Measurements from ENCODE around the gene TPRG1.

The TPRG1 gene

DNA sequence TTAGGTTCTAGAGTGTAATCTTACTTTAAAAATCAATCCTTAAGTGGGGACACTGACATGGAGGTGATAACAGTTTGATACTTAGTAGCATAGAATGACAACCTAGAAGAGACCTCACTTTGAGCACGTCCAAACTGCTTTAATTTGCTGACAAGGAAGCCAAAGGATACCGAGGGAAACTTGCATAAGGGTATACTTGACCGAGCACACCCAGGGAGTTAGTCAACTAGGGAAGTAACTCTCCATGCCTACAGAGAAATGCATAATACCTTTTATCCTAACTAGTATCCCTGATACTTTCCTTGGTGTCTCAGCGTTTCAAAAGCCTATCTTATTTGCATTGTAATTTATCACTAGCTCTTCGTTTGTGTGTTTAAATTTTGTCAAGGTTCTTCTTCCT lies 5.5 kb upstream of the TPRG1 start:
- no peak for DNase-seq (ENCODE audit: low read depth)

DNA sequence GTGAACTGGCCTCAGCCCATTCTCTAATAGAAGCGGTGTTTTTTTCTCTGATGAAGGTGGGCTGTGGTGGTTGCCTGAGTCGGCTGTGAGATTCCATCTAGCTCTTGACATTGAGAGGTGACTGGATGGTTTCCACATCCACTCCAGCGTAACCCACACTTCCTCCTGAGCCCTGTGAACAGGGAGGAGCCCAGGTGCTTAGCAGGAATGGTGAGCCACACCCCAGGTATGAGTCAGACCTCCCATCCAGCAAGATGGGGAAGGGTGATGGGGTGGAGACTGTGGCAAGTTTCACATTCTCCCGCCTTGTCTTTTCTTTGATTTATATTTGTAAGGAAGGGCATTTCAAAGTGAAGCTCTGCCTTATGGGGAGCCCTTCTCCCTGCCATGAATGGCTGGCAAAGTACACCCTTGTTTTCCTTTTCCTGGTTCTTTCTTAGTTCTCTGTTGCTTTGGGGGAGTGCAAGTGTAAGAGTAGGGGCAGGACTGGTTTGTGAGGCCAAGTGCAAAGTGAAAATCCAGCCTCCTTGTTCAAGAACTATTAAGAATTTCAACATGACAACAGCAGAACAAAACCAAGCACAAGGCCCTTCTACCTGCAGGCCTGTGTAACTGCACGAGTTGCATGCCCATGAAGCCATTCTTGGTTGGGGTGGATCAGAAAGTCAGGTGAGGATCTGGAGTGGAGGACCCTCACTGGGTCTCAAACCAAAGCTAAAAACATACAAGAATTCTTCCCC lies 4.6 kb upstream of the TPRG1 start:
- DNase-seq (ENCODE audit: low read depth) = no peak

DNA sequence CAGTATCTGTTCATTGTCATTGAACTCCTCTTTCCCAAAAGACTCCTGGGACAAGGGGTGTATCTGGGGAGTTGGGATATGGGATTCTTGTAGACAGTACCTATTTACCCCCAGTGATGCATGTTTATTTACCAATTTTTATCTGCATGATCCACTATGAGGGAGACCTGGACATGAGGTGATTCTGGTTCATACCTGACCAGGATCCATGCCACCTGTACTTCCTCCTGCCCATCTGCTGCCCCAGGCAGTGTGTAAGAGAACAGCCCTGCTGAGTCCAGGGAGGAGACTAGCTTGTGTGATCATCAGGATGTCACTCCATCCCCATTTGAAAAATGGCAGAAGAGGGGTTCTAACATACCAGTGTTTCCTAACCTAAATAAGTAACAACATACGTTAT lies 3.1 kb upstream of the TPRG1 start:
- DNase-seq (ENCODE audit: low read depth) = no peak

DNA sequence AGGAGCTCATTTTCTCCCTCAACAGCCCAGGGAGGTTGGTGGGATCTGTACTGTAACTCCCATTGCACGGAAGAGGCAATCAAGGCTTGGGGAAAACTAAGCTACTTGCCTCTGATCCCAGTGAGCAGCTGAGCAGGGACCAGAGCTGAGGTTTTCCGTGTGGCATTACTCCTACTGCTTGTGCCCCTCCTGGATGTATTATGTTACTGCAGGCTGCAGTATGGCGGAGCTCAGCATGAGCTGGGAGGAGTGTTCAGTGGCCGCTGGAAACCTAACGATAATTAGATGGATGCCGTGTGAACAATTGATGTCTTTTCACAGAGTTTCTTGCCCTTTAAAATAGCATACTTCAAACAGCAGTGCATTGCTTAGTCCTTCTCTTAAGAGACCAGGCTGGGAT lies 2.0 kb upstream of the TPRG1 start:
- no peak for DNase-seq (ENCODE audit: low read depth)

DNA sequence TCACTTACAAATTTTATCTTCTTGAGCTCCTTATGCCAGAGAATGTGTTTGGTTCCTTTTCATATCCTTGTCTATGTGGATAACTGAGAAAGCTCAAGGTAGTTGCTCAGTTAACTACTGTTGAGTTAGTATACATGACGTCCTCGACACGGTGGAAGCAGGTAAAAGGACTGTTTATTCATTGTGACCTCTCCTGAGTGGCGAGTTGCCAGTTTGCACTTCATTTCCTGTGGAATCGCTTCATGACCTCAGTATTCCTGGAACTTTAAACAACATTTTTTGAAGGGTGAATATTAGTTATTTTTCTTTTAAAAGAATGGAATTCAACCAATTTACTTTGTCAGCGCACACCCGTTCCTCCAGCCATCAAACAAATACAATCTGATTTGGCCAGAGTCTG lies 1.2 kb upstream of the TPRG1 start:
- no peak for DNase-seq (ENCODE audit: low read depth)

DNA sequence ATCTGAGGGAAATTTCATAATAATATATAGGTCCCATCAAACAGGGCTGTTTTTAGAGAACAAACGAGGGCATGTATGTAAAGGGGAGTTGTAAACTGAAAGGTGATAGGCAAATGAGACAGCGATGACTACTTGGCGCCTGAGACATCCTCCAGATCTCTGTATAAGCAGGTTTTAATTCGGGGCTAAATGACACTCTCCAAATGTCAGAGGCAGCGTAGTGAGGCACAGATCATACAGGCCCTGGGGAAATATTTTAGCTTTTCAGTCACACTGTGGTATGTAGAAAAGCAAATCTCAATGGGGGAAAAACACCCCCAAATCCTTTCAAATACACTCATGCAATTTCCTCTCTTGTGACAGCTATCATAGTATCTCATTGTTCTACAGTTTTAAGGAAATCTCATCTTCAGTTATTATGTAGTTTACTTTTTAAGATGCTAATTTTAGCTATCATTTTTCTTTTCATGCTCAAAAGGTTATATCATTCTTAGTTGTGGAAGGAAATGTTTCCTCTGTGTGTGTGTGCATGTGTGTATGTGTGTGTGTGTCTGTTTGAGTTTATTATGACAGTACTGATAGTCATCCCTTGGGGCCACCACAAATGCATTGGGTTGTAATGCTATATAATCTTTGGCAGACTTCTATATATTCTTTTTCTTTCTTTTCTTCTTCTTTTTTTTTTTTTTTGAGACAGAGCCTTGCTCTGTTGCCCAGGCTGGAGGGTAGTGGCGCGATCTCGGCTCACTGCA lies 1.1 kb downstream of the TPRG1 start:
- DNase-seq (ENCODE audit: low read depth) = no peak

DNA sequence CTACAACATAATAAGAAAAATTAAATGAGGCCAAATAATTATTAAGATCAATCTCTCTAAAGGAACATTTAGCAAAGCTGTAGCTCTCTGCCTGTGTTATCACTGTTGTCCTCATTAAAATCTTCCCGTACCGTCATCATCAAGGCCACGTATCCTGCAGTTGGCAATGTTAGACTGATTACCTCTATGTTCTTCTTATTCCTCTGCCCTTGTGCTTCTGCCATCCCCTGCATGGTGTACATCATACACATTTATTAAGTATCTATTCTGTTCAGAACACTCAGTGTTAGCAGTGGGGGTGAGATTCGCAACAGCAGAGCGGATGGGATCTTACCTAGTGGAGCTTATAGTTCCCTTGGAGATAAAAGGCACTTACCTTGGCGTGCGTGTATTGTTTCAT lies 12.8 kb downstream of the TPRG1 start:
- DNase-seq (ENCODE audit: low read depth) = no peak

DNA sequence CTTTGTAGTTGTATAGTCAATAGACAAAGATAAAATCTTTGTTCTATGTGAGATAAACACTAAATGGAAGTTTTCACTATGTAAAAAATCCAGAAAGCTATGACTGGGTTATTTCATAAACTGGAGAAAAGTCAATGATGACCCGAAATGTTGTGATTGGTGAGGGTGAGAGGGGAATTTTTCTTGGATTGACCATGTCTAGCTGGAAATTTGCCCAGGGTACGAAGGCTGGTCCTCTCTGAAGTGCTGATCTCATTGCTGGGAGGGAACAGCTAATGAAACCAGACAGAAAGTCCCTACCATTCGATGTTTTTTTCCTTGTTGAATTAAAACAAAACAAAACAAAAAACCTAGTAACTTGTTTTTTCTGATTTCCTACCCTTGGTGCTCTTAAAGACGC lies 14.3 kb downstream of the TPRG1 start:
- DNase-seq (ENCODE audit: low read depth) = no peak

DNA sequence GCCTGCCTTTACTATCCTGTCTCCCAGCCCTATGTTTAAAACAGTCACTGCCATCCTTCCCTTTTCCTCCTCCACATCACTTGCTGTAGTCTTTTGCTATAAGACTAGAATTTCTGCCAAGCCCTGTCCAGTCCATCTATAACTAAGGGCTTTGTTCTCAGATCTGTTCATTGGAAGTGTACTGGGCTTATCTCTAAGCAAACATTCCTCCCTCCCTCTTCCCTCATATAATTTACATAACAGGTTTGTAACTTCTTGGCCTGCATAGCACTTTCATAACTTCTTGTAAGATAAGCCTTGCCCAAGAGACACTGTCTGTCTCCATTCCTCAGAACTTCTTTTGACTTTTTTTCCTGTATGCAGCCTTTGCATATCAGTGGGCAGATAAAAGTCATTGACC lies 16.7 kb downstream of the TPRG1 start:
- no peak for DNase-seq (ENCODE audit: low read depth)

DNA sequence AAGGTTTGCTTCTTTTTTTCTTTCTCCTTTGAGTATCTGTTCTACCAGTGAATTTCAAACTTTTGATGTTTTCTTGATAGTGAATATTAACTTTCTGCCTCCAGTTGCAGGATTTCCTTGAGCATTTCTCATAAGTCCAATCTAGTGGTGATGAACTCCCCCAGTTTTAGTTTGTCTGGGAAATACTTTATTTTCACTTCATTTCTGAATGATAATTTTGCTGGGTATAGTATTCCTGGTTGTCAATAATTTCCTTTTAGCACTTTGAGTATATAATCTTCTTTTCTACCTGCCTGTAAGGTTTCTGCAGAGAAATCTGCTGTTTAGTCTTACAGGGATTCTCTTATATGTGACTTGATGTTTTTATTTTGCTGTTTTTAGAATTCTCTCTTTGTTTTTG lies 21.0 kb downstream of the TPRG1 start:
- DNase-seq (ENCODE audit: low read depth) = no peak

DNA sequence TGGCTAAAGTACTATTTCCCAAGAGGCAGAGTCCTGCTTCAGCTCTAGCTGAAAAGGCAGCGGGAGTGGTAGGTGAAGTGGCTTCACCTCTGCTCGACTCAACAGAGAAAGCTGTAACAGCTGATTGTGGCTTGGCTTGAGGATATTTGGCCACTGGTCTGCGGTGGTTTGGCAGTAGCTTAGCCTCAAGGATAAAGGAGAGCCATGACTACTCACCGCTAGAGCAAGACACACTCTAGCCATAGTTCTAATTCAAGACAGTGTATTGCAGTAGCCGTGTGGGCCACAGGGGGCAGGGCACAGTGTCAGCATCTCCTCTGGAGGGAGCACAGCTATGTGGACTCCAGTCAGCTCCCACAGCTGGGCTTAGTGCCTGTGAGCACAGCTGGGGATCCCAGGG lies 23.5 kb downstream of the TPRG1 start:
- DNase-seq (ENCODE audit: low read depth) = no peak

DNA sequence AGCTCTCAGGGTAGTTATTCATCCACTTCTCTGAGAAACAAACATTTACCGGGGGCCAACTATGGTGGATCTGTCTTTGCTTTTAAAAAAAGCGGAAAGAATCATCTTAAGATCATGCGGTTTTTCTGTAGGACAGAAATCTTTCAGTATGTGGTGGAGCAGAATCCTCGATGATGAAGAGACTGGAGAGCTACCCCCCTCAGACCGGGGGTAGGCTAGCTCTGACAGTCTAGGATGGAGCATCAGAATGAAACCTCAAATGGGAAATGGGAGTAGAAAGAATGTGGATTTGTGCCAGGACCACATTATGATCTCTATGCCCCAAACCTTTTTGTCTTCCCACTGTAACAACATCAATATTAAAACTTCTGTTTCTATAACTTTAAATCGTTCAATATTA lies 30.3 kb downstream of the TPRG1 start:
- no peak for DNase-seq (ENCODE audit: low read depth)

DNA sequence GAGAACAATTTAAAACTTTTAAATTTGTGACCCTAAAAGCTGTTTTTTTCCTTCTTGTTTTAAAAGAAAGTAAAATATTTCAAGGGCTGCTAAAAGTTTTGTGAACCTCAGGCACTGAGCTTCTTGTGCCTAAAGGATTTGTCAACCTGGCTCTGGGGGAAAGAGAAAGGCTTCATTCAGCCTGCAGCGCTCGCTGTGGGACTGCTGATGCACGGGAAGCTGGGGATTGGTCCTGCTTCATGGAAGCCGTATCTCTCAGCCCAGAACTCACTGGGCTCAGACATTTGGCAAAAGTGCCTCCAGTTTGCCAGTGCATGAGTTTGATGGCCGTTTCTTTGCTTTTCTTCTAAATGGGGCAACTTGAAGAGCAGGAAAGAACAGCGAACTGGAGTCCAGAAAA lies 30.8 kb downstream of the TPRG1 start:
- no peak for DNase-seq (ENCODE audit: low read depth)

DNA sequence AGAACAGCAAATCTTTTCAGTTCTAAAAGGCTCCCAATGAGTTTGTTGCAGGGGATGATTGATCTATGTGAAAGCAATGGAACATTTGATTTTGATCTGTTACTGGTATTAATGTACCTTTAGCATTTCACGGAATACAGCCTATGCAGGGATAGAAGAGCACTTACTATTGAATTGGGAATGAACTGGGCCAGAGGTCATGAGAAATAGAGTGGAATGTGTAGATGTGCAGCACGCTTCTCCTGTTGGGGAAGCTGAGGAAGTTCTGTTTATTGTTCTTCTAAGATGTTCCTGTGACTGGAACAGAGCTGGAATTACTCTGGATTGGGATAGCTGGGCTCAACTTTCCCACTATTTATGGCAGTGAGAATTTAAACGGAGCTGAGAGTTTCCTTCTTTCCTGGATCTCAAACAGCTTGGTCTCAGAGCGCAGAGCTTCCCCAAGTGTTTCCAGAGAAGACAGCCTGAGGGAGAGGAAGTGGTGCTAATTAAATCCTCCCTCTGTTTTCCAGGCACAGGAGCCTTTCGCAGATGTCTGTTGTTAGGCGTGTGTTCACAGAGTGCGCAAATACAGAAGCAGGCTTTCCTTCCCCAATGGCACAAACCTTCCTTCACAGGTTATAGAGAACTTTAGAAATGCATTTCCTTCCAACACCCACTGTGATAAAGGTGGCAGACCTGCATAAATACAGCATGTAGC lies 32.5 kb downstream of the TPRG1 start:
- DNase-seq (ENCODE audit: low read depth) = no peak

DNA sequence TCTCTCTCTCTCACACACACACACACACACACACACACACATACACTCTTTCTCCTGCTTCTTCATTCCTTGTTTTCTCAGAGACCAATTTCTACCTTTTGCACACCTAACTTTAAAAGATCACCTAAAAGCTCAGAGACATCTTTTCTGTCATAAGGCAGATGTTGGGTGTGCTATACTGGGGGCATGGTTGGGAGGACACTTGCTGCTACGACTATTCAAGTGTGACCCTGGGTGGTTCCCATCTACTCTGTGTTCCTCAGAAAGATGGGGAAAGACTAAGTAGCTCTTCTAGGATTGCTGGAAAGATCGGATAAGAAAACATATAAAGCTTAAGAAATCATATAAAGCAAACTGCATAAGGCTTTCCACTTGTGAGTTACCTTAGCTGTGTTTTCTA lies 33.2 kb downstream of the TPRG1 start:
- no peak for DNase-seq (ENCODE audit: low read depth)

DNA sequence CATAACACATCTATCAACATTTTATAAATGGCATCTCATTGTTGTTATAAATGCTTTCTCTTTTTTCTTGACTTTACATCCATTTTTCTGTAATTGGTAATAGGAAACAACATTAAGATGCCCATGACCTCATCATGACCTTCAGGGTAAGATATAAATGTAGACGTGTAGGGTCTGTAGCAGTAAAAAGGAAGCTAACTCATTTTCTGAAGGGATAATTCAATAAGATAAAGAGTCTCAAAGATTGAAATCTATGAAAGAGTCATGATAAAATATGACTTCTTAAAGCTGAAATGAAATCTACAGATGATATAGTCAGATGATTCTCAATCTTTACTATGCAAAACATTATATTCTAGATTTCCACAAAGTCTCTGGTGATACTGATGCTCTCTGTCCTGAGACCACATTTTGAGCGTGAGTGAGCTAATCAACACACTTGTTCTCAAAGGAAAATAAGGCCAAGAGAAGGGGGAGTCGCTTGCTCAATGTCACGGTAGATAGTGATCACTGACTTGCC lies 38.5 kb downstream of the TPRG1 start:
- DNase-seq (ENCODE audit: low read depth) = no peak

DNA sequence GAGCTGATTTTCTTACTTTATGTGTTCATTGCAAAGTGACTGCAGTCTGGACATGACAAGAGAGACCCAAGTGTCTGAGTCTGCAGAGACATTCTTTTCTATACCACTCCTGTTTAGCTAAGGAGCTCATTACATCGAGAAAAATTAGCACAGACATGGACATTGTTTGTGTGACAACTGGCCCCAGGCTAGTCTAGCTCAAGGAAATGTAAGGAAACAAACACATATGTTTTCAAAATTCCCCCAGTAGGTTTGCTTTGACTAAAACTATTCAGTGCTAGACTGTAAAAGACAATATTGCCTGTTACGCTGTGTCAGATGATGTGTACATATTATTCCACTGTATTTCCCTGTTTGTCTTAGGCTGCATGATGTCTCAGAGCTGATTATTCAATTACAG lies 40.9 kb downstream of the TPRG1 start:
- no peak for DNase-seq (ENCODE audit: low read depth)

DNA sequence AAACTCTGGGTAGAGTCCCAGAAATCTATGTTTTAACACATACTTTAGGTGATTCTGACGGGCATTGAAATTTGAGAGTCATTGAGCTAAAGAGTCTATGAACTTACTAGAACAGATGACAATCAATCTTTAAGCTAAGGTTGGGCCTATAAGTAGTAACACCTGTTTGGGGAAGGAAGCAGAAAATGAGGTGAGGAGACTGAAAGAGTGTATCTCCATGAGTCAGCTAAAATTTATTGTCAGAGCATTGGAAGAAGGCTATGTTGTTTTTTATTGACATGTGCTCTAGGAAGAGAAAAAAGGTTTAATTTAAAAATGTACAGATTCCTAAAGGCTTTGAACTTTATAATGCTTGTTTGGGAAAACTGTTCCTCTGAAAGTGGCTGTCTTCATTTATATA lies 42.9 kb downstream of the TPRG1 start:
- DNase-seq (ENCODE audit: low read depth) = no peak

DNA sequence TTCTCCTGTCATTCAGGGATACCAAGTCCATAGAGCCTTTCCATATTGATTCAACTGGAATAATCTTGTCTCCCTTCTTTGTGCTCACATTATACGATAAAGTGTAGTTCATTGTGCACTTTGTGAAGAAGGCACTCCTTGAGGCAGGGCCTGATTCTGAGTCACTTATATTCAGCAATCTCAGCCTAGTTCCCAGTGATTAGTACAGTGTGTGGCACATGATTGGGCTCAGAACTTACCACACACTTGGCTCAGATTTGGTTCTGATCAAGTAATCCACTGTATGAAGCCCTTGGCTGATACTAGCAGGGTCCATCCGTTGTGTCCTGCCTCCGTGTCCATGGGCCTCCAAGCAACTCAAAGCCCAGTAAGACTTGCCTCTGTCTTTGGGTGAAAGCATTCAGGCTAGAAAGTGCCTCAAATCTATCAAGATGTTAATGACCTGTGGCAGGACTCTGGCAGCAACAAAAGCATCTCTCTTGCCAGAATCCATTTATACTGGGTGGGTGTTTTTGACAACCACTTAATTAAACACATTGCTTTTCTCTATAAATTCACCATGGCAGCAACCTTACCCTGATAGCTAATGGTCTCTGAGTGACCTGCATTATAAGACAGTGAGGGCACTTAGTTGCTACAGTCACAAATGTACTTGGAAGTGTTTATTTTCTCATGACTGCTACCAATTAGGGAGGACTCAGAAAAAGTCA lies 51.3 kb downstream of the TPRG1 start:
- no peak for DNase-seq (ENCODE audit: low read depth)

DNA sequence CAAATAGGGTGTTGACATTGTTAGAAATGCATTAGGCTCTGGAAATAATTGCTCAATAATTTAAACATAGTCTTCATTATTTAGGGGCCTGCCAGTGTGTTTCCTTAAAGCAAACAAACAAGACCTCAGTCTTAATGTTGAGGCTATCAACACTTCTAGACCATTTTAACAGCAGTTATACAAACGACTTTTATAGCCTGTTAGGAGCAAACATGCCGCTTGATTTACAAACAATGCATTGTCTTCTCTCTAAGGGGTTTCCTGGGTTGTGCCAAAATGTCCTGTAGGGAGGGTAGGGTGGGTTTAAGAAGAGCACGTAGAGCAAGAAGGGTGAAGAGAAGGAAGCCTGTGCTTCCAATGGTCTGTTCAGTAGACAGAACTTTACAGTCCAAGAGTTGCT lies 53.7 kb downstream of the TPRG1 start:
- DNase-seq (ENCODE audit: low read depth) = no peak

DNA sequence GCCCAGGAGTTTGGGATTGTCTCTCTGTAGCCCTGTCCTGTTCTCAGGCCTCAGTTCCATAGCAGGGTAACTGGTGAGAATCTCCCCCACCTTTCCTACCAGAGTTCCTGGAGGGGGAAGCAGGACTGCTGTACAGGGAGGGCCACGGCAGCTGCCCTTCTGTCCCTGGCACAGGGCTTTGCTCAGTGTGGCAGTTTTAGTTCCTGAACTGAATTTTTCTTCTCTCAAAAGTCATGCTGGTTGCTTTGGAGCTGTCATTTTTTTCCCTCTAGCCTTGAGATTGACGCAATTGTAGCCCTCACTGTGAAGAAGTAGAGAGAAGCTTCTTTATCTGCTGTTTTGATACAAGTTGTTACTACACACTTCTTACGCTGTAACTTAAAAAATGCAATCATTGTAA lies 55.5 kb downstream of the TPRG1 start:
- no peak for DNase-seq (ENCODE audit: low read depth)

DNA sequence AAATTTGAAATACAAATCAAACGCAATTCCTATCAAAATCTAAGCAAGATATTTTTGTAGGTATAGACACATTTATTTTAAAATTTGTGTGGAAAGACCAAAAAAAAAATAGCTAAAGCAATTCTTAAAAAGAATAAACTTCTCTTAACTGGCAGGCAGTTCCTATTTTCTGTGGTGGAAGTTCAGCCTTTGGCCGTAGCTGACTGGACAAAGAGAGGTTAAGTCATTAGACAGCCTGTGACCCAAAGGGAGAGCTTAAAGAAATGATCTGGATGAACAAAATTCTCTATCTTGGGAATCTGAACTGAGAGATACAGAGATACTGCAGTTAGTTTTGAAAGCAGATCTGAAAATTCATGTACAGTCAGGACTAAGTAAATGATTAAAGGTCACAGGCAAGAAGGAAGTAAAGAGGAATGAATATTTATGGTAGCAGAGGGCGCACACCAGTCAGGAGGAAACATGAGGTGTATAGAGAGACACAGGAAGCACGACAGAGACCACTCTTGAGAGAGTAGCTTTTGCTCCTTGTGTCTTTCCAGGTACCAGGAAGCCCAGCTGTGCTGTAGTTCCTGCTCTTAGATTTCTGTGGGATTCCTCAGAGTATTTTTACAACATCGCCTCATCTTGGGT lies 57.5 kb downstream of the TPRG1 start:
- DNase-seq (ENCODE audit: low read depth) = no peak

Data from stimulated activated CD8-positive, alpha-beta memory T cell treated with anti-CD3 and anti-CD28 coated beads, Interleukin-15, amount 100 ng/mL, for 24 hours (primary cell).